B cell (primary cell): Measurements from ENCODE around the gene ZDHHC19. TPM values are rescaled to one million over a fixed set of nuclear protein-coding genes. Genes with fewer than 3 reads are reported as not detected.
"Not testable (repeated sequence)": the region's sequence is repeated elsewhere in the genome, so short reads cannot be mapped to it uniquely, and the experiment has no call there.

Experiments used
- ATAC-seq: fragments of 200-7000 bp; cut with Tn5 transposase; one replicate; pipeline ENCODE4 v1.10.0; 2021; ENCODE audit warnings: low read depth, mild to moderate bottlenecking, moderate number of reproducible peaks, moderate library complexity
- CTCF ChIA-PET: fragments of 350-600 bp; sonication (Branson Sonifier 250); formaldehyde crosslinking; loops from one replicate; lab custom pipeline; 2021; ENCODE audit warnings: antibody characterized with exemption, inconsistent platforms; lab: Charles Lee
- POLR2A ChIA-PET: fragments of 350-600 bp; sonication (Branson Sonifier 250); formaldehyde crosslinking; loops from one replicate; lab custom pipeline; 2021; ENCODE audit warnings: antibody characterized with exemption; lab: Charles Lee
- DNase-seq: peaks from one replicate; pipeline ENCODE4 v3.0.0; 2013
- H2AFZ ChIP-seq: 2 replicates; pipeline ENCODE4 v1.6.1; 2012; ENCODE audit warnings: mild to moderate bottlenecking, low read depth, low read length; ENCODE audit not compliant: insufficient read depth, poor library complexity, severe bottlenecking
- H3K27ac ChIP-seq, 2 donors: 1 replicate in 1 of 2; 2 replicates in 1 of 2; pipeline ENCODE4 v1.5.1; 2012 to 2013; ENCODE audit warnings: low read length in 2 of 2, mild to moderate bottlenecking in 2 of 2, moderate library complexity in 1 of 2
- H3K27me3 ChIP-seq, 4 experiments: fragments of 200-600 bp in 1 of 4; sonication (generic) in 1 of 4; replicated peaks in 1 of 4; 1 replicate in 2 of 4; 2 replicates in 2 of 4; pipeline versions ENCODE4 v1.6.1 to v1.7.0; 2013 to 2016; ENCODE audit warnings: low read length in 3 of 4, mild to moderate bottlenecking in 2 of 4, mixed read lengths in 1 of 4, moderate library complexity in 1 of 4; ENCODE audit not compliant: insufficient read depth in 4 of 4, control insufficient read depth in 3 of 4; ENCODE audit errors: control extremely low read depth in 1 of 4
- H3K36me3 ChIP-seq, 2 experiments: replicated peaks in 1 of 2; 1 replicate in 1 of 2; 2 replicates in 1 of 2; pipeline versions ENCODE4 v1.6.1 to v1.7.1; 2013; ENCODE audit warnings: low read length in 1 of 2; ENCODE audit not compliant: insufficient read depth in 2 of 2, control insufficient read depth in 1 of 2; ENCODE audit errors: control extremely low read depth in 1 of 2, extremely low read depth in 1 of 2
- H3K4me1 ChIP-seq, 2 donors: fragments of 200-600 bp in 1 of 2; sonication (generic) in 1 of 2; 1 replicate in 1 of 2; 2 replicates in 1 of 2; pipeline versions ENCODE4 v1.5.1 to v1.6.1; 2013 to 2017; ENCODE audit warnings: low read length in 2 of 2; ENCODE audit not compliant: control insufficient read depth in 2 of 2, insufficient read depth in 2 of 2
- H3K4me2 ChIP-seq: replicated peaks from 2 replicates; pipeline ENCODE3; 2012; ENCODE audit warnings: mild to moderate bottlenecking, low read depth, low read length; ENCODE audit not compliant: poor library complexity, severe bottlenecking
- H3K4me3 ChIP-seq, 5 experiments: fragments of 200-600 bp in 1 of 5; sonication (generic) in 1 of 5; 1 replicate in 3 of 5; 2 replicates in 2 of 5; pipeline versions ENCODE4 v1.5.1 to v1.7.0; 2011 to 2016; ENCODE audit warnings: low read length in 4 of 5, mild to moderate bottlenecking in 4 of 5, low read depth in 2 of 5, control low read depth in 1 of 5, moderate library complexity in 1 of 5; ENCODE audit not compliant: insufficient read depth in 1 of 5; ENCODE audit errors: control extremely low read depth in 1 of 5, extremely low read depth in 1 of 5
- H3K79me2 ChIP-seq: fragments of 200-600 bp; sonication (generic); one replicate; pipeline ENCODE4 v1.6.0; 2016; ENCODE audit warnings: low read length; ENCODE audit not compliant: control insufficient read depth, insufficient read depth
- H3K9ac ChIP-seq: fragments of 200-600 bp; sonication (generic); 2 replicates; pipeline ENCODE4 v1.6.1; 2017; ENCODE audit warnings: mild to moderate bottlenecking, low read length, moderate library complexity
- H3K9me3 ChIP-seq, 3 donors: one replicate each; pipeline versions ENCODE4 v1.6.1 to v1.7.1; 2013; ENCODE audit warnings: low read length in 2 of 3; ENCODE audit not compliant: control insufficient read depth in 2 of 3, insufficient read depth in 1 of 3; ENCODE audit errors: control extremely low read depth in 1 of 3
- H4K20me1 ChIP-seq: 2 replicates; pipeline ENCODE4 v1.6.0; 2012; ENCODE audit warnings: mild to moderate bottlenecking, low read length; ENCODE audit not compliant: insufficient read depth, control insufficient read depth, poor library complexity, severe bottlenecking
- H3K27ac Mint-ChIP-seq: one replicate; pipeline ENCODE4 v1.8.0; 2021; ENCODE audit warnings: mixed read lengths
- H3K27me3 Mint-ChIP-seq: one replicate; pipeline ENCODE4 v1.8.0; 2021; ENCODE audit warnings: mixed read lengths
- H3K4me1 Mint-ChIP-seq: one replicate; pipeline ENCODE4 v1.8.0; 2021; ENCODE audit warnings: mixed read lengths
- H3K4me3 Mint-ChIP-seq: one replicate; pipeline ENCODE4 v1.8.0; 2021; ENCODE audit warnings: mixed read lengths
- H3K9me3 Mint-ChIP-seq: one replicate; pipeline ENCODE4 v1.8.0; 2022; ENCODE audit warnings: mixed read lengths; ENCODE audit not compliant: insufficient read depth
- EZH2 ChIP-seq: IDR thresholded peaks from 2 replicates; pipeline ENCODE4 v1.6.1; 2012; ENCODE audit warnings: borderline replicate concordance, low read depth, mild to moderate bottlenecking, moderate library complexity, low read length; ENCODE audit not compliant: insufficient read depth, poor library complexity, severe bottlenecking
- WGBS: methylation state at CpG from one replicate; pipeline ENCODE4 v1.1.5; 2013; ENCODE audit warnings: missing lambda C conversion rate; ENCODE audit not compliant: insufficient coverage; 5-methylcytosine and 5-hydroxymethylcytosine counted together
- intact Hi-C: fragments of 100-400 bp; cut with micrococcal nuclease; formaldehyde crosslinking; loops from one replicate; pipeline ENCODE4 v1.10.0; 2022
- polyA plus RNA-seq: library from polyadenylated mRNA; depleted of rRNA; stranded (reverse); fragments of >200 nt; gene quantifications from 2 replicates; pipeline ENCODE4 v1.2.3, GENCODE V29; 2012
- total RNA-seq, 2 donors: library from RNA; stranded (reverse); fragments of 120-200 nt in 1 of 2; gene quantifications; 1 replicate in 1 of 2; 2 replicates in 1 of 2; pipeline versions ENCODE4 v1.2.3 to v1.2.4, GENCODE V29; 2013 to 2022
- TF ChIP-seq, protein P1 (sequence below): fragments of 200-600 bp; IDR thresholded peaks from one replicate; pipeline ENCODE4 v1.8.0; 2022; ENCODE audit warnings: antibody characterized with exemption, mild to moderate bottlenecking

Gene ZDHHC19
- total and polyA plus RNA-seq, 2 donors (not counting 1 experiment from before 2014, with no cell fraction given): 0.91 to 6.0 TPM

DNA sequence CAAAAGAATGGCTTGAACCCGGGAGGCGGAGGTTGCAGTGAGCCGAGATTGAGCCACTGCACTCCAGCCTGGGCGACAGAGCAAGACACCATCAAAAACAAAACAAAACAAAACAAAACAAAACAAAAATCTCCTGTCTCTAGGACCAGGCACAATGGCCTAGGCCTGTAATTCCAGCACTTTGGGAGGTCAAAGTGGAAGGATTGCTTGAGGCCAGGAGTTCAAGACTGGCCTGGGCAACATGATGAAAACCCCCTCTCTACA lies 27.1 kb downstream of the ZDHHC19 start:
- peaks cover 38% of the 10 kb centered on the region for H3K4me1 Mint-ChIP-seq
- H3K27me3 Mint-ChIP-seq, H3K4me3 Mint-ChIP-seq, H3K27me3 ChIP-seq, H3K79me2 ChIP-seq, H3K9me3 ChIP-seq, ATAC-seq, H3K4me3 ChIP-seq, H3K4me2 ChIP-seq, H3K36me3 ChIP-seq, H3K27ac ChIP-seq, H3K27ac Mint-ChIP-seq, DNase-seq, H3K9ac ChIP-seq, H3K9me3 Mint-ChIP-seq, H2AFZ ChIP-seq, H4K20me1 ChIP-seq: not testable (repeated sequence)
- WGBS: 80% methylated on average over 1 of the region's 4 CpGs
- H3K4me1 ChIP-seq: peaks cover 25 to 49% of the 10 kb centered on the region in 2 donors
- ChIA-PET POLR2A (interaction anchor here (0.7 to 1.1 kb wide), 3 partner anchors 69 to 83 kb away, joined by 3 to 4 read pairs (median 4); no protein-coding TSS in a partner anchor), CTCF (interaction anchor here (6.6 kb wide), 1 partner anchor 111 kb away, joined by 69 read pairs; no protein-coding TSS in a partner anchor)
- intact Hi-C loops: loop anchor here (5.0 kb wide), 1 partner anchor 67 kb away; no protein-coding TSS in a partner anchor

DNA sequence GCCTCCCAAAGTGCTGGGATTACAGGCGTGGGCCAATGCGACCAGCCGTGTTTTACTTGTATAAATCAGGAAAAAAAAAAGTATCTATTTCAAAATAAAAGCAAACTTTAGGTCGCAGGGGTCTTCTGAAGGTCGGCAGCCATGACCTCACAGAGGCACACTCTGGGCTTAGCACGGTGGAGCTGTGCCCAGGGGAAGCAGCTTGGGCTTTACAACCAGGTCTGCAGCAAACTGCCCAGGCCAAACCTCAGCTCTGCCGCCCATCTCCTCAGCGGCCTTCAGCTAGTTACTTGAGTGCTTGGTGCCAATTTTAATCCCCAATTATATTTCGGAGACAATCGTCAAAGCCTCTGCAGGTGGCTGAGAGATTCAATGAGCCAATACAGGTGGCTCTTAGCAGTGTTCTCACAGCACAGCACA lies 30.1 kb downstream of the ZDHHC19 start:
- Histone ChIP-seq H3K9ac (no peak overlapping the region), H3K4me1 (peaks cover 20 to 35% of the 10 kb centered on the region in 2 donors), H3K27ac (no peak overlapping the region)

More for the DNA sequence above, 30.1 kb downstream of the ZDHHC19 start:
- no peak overlapping the region for H3K4me3 Mint-ChIP-seq
- peak overlapping the region; percentile 70 for H3K27ac Mint-ChIP-seq
- H2AFZ ChIP-seq: peak overlapping the region; percentile 20
- no peak overlapping the region for H3K4me2 ChIP-seq
- WGBS: 70% methylated on average over 7 of the region's 10 CpGs
- no peaks in the 10 kb centered on the region for H3K9me3 Mint-ChIP-seq
- intact Hi-C loops: loop anchor here (5.0 kb wide), 1 partner anchor 64 kb away; no protein-coding TSS in a partner anchor
- DNase-seq (no peak), ATAC-seq (no peak)
- CTCF ChIA-PET: interaction anchor here (1.4 to 6.6 kb wide), 4 partner anchors 11 to 108 kb away, joined by 4 to 69 read pairs (median 8); no protein-coding TSS in a partner anchor
- H4K20me1 ChIP-seq: no peaks in the 10 kb centered on the region
- peaks cover 28% of the 10 kb centered on the region for H3K4me1 Mint-ChIP-seq
- H3K9me3 ChIP-seq: peaks cover 0 to 6% (median 0%) of the 10 kb centered on the region in 3 donors
- H3K27me3 Mint-ChIP-seq: no peaks in the 10 kb centered on the region
- H3K79me2 ChIP-seq: no peaks in the 10 kb centered on the region
- no peaks in the 10 kb centered on the region for H3K27me3 ChIP-seq
- POLR2A ChIA-PET: interaction anchor here (0.6 to 2.1 kb wide), 4 partner anchors 11 to 640 kb away, joined by 4 to 9 read pairs (median 6); no protein-coding TSS in a partner anchor
- no peaks in the 10 kb centered on the region for H3K36me3 ChIP-seq
- H3K4me3 ChIP-seq: no peak overlapping the region
- TF ChIP-seq, protein P1, sequence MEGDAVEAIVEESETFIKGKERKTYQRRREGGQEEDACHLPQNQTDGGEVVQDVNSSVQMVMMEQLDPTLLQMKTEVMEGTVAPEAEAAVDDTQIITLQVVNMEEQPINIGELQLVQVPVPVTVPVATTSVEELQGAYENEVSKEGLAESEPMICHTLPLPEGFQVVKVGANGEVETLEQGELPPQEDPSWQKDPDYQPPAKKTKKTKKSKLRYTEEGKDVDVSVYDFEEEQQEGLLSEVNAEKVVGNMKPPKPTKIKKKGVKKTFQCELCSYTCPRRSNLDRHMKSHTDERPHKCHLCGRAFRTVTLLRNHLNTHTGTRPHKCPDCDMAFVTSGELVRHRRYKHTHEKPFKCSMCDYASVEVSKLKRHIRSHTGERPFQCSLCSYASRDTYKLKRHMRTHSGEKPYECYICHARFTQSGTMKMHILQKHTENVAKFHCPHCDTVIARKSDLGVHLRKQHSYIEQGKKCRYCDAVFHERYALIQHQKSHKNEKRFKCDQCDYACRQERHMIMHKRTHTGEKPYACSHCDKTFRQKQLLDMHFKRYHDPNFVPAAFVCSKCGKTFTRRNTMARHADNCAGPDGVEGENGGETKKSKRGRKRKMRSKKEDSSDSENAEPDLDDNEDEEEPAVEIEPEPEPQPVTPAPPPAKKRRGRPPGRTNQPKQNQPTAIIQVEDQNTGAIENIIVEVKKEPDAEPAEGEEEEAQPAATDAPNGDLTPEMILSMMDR: no peak
- TF ChIP-seq EZH2: no peak
